GM23248 (cell line): ENCODE results near the gene STOM.

Experiments
- EZH2 ChIP-seq: fragments of 200-600 bp; sonication (generic); IDR thresholded peaks from 2 replicates; pipeline ENCODE4 v1.6.1; 2018; ENCODE audit warnings: antibody characterized with exemption, mild to moderate bottlenecking; ENCODE audit not compliant: insufficient read depth, poor library complexity, severe bottlenecking
- EZH2phosphoT487 ChIP-seq: fragments of 200-600 bp; sonication (generic); IDR thresholded peaks from 2 replicates; pipeline ENCODE4 v1.6.1; 2018; ENCODE audit warnings: antibody characterized with exemption, moderate library complexity, mild to moderate bottlenecking, low read depth; ENCODE audit not compliant: insufficient read depth

- TF ChIP-seq EZH2phosphoT487 (no peak), EZH2 (no peak)
These were observed 72.7 kb downstream of the STOM start for GRCh38 chr9:121297389-121297788.
